T1000 (cell line): ENCODE results near the gene ADGRB3.

Source experiments
- DNase-seq: peaks from one replicate; lab custom pipeline; 2025; ENCODE audit warnings: mixed read lengths; lab: John Stamatoyannopoulos, UW

ADGRB3 gene

DNA sequence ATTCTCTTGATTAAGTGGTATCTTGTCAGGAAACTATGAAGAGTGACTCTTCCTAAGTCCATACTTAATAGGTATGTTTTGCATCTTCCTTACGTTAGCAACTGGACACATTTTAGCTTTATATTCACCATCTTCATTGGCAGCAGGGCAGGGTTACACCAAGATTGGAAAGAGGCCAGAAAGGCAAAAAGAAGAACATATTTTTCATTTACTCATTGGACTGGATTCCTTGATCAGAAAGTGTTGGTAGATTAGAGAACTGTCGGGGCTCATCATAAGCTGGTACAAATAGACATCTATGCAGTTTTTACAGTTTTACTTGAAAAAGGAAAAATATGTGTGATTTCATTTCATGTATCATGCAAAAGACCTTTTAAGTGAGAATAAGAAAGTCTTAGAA lies 696.8 kb downstream of the ADGRB3 start:
- no peak for DNase-seq

DNA sequence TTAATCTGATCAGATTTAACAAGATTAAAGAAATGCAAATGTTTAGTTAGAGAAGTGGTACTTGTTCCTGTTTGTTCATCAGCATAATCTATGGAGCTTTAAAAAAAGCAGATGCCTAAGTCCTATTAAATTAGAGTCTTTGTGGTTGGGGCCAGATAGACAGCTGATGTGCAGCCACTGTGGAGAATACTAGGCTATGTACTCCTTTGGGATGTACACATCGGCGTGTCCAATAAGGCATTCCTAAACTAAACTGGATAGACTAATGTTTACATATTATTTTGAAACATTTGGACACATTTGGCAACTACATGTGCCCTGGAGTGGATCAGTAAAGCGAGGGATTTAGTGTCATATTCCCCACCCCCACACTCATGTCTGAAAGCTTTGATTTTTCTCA lies 702.2 kb downstream of the ADGRB3 start:
- no peak for DNase-seq

DNA sequence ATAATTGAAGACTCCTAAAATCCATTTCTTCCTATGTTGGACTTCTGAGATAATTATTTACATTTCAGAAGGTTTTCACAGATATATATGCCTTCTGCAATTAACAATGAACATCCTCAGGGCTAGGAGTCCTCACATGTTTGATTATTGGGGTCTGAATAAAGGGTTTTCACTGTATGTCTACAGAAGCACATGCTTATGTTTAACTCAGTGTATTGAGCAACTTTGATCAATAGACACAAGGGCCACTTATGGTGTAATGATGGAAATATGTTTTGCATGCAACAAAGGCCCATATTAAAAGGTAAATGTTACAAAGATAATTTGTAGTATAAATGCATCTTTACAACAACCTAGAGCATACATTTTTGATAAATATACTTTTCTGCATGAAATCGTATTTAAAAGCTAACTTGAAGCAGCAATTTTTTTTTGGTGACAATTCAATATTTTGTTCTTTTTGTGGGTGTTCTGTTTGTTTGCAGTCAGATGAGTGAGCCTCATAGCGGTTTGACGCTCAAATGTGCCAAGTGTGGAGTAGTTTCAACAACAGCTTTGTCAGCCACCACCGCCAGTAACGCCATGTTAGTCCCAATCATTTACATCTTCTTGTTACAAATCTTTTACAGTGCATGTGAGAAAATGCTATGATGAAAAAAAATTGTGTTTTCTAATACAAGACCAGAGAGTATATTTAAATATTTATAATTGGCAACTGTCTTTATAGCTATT lies 703.5 kb downstream of the ADGRB3 start:
- no peak for DNase-seq

DNA sequence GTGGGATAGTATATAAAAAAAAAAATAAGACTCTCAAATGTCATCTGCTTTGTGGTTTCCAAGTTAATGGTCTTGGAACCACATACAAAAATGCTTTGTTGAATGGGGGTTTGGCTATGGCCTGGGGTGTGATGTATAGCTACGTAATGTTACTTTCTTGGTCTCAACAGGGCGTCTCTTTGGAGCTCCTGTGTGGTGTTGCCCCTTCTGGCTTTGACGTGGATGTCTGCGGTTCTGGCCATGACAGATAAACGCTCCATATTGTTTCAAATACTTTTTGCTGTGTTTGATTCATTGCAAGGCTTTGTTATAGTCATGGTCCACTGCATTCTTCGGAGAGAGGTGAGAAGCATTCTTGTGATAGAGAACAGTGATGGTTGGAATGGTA lies 704.1 kb downstream of the ADGRB3 start:
- no peak for DNase-seq

DNA sequence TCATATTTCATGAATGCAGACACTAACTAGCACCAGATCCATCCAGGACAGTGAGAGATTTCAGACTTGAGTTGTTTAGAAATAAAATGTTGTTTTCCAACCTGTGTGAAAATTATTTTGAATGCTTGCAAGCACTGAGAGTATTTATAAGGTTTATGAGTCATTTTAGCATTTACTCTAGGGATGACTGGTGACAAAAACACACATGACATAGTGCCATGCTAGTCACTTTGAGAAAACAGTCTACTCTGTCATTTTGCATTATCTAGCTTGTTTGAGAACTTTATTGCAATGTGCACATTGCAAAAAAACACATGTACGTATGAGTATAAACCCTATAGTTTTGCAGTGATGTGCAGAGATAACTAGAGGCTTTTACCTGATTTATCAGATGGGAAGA lies 705.1 kb downstream of the ADGRB3 start:
- no peak for DNase-seq

DNA sequence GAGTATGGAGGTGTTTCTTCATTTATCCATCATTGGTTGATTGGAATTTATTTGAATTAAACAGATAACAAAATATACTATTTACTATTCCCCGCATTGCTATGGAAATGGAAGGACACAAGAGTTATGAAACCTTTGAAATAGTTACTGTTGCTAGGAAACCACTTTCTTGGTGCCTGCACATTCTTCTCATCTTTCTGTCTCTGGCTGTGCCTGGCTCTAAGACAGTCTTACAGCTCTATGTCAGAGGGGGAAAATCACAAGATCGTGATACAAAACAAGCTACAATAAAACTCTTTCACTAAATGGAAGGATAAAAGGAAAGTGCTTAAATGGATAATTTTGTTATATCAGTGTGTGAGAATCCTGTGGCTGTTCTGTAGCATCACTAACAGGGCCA lies 708.8 kb downstream of the ADGRB3 start:
- DNase-seq, result no peak

DNA sequence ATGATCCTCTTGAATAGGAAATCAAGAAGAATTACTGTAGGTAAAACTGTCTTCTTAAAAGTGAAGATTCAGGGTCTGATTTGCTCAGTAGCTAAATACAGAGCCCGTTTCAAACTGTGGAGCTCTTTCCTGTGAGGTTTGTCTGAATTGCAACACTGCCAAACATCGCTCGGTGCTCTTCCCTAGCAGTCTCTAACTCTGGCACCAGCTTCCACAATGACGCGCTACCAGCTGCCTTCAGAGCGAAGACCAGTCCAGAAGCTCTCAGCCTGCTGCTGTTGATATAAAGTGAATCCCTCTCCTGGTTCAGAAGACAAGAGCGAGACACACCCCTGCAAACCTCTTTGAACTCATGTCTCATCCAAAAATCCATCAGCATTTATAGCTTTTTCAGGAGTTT lies 714.7 kb downstream of the ADGRB3 start:
- no peak for DNase-seq

DNA sequence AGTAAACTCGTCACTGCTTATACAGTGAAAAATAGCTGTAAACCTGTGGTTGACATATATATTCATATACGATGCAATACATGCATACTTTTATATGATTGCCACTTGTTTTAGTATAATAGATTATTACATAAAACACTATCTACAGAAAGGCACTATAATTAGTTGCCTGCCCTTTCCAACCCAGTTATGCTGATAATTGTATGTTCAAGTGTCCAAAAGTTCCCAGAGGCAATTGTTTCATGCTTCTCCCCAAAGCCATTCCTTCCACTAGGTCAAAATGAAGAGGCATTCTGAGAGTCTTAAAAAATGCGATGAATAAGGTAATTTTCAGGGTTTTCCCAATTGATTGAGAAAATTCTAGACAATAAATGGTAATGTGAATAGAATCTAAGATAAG lies 727.1 kb downstream of the ADGRB3 start:
- no peak for DNase-seq

DNA sequence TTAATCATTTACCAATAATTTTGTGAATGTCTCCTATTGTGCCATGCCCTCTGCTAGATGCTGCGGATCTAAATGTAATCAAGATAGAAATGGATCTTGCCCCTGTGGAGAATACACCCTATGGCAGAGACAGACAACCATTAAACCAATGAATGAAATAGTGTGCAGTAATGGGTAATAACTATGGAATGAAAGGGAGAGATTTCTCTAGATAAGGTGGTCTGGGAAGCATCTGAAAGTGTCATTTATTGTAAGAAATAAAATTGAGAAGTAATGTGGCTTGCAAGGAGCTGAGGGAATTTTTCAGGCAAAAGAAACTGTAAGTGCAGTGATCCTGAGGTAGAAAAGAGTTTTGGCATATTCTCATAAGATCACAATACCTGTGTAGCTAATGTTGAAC lies 731.7 kb downstream of the ADGRB3 start:
- DNase-seq, result no peak

DNA sequence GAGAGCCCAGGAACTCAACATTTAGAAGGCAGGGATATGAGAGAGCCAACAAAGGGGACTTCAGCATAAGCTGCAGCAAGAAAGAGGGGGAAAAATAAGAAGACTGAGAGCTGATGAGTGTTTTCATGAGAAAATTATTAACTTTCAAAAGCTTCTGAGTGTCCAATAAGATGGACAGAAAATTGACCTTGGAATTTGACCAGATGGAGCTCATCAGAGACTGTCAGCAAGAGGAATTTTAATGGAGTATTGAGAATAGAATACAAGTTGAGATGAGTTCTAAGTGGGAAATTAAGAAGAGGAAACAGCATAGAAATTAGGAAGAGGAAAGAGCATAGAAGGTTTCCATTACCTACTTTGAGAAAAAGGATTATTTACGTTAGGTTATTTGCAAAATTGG lies 733.5 kb downstream of the ADGRB3 start:
- DNase-seq, result no peak

DNA sequence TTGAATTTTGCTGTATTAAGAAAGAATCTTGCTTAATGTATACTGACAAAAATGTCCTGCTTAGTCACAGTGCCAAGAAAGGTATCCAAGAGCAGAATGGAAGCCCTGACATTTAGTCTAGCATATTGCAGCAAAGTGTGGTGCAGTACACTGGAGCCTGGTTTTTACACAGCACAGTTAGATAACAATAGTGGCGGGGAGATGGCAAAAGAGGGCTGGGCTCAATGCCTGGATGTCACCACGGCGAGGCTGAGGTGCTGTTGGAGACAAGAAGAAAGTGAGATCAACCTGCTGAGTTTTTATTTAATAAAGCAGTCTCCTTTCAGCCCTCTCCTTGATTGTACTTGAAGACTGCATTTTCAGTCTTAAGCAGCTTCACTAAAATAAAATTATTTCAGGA lies 735.7 kb downstream of the ADGRB3 start:
- no peak for DNase-seq

DNA sequence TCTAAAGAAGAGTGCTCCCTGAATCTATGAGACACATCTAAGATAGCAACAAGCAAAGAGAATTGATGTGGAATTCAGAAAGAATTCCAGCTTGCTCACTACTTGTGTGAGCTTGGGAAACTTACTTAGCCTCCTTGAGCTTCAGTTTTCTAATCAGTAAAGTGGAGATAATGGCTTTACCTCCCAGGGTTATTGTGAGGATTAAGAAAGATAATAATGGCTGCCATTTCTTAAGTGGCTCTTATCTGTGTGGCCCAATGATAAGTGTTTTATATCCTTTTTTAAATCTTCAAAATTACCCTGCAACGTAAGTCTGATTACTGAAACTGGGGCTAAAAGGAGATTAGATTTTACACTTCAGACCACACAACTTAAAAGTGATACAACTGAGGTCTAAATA lies 743.2 kb downstream of the ADGRB3 start:
- DNase-seq, result no peak

DNA sequence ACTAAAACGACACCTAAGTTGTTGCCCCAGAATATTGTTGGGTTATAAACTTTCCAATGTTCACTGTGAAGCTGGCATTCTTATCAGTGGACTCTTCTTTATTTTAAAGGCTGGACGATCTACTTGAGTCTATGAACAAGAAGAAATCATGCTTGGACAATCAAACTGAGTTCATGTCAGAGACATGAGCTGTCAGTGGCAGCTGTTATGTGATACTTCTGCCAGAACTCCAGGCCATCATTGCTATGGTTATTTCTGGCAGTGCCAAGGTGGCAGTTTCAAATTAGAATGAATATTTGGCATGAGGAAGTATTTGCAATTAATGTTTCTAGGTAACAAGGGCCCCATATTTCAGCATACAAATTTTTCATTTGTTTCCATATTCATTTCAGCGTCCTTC lies 744.4 kb downstream of the ADGRB3 start:
- no peak for DNase-seq

DNA sequence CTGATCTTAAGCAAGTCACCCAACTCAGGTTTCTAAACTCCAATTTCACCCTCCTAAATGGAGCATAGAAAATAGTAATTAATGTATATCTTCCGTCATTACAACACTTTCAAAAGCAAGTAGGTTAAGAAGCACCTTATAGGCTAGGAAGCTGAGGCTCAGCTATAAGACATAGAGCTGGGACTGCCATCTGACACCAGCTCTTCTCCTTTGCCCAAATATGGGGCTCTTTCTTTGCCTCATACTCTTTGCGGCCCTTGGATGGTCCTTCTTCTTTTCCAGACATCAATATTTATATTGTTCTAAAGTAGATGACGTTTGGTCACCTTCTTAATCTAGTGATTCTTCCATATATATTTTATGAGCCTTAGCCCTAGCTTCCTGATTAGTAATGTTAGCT lies 748.5 kb downstream of the ADGRB3 start:
- DNase-seq, result no peak

DNA sequence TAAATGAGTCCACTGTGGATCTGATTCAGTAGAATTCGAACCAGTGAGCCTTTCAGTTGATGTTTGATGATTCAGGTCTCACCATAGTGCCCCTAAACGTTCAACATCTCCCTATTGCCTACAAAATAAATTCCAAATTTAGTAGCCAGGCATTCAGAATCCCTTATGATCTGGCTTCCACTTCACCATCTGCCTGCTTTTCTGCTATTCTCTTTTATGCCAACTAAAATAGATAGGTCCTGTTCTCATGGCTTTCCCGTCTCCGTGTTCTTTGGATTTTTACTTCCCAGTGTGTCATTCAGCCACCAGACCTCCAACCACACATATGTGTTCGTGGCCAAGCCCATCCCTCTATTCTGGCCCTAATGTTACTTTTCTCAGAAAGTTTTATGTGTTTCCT lies 751.3 kb downstream of the ADGRB3 start:
- no peak for DNase-seq

DNA sequence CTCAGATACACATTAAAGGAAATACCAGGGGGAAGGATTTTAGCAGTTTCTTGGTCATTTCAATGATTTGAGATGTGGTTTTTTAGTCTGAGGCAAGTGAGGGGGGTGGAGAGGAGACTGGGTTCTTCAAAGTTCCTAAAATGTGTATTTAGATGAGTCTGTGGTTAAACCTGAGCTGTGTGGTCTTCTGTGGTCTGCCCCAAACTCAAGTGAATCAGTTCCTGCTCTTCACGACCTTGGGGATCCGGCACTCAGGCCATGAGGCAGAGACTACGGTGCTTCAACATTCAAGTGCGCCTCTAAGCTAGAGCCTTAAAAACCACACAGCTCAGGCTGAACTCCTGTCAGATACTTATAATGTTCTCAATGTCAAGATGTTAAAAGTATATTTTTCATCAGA lies 755.0 kb downstream of the ADGRB3 start:
- no peak for DNase-seq

DNA sequence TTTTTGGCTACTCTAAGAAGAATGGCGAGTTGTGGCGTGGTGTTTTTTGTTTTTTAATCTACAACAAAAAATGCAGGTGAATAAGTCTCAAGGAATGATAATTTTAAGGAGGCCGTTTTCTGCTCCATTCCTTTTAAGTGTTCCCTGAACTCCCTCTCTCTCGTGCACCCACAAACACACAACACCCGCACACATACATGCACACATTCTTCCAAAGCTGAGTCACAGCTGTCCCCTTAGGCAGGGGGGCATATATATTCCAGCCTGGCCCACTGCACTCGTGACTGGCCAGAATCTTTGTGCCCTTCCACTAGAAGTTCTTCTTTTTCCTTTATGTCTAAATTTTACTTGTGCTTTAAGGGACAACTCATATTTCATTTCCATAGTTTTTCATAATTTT lies 756.0 kb downstream of the ADGRB3 start:
- DNase-seq, result no peak

DNA sequence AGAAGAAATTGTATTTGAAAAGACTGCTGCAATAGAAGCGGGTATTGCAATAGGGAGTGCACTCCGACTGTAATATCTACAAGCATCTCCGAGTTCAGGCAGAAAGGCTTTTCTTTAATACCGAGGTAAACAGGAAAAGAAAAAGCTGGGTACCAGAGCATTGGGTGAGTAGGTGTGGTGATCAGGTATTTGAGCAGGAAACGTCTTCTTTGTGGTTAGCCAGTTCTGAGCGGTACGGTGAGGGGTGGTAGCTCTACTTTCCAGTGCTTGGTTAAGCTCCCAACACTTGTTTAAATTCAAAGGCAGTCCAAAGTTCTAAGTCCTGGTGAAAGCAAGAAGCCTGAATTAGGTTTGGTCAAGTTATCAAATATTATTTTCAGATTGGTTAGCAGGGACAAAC lies 757.7 kb downstream of the ADGRB3 start:
- no peak for DNase-seq

DNA sequence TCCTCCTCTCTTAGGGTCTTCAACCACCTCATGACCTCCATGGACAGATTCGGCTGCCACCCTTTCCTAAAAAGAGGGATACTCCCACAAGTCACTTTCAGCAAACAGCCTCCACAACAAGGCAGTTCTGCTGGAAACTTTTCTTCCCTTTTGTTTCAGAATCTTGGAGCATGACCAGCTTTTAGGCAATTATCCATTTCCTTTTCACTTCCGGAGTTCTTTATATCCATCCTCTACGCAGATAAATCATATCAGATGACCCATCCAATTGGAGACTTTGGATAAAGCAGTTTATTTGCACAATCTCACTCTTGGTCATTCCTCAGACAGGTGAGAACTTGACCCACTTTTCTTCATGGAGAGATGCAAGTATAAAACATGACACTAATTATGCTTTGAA lies 763.2 kb downstream of the ADGRB3 start:
- DNase-seq, result no peak

DNA sequence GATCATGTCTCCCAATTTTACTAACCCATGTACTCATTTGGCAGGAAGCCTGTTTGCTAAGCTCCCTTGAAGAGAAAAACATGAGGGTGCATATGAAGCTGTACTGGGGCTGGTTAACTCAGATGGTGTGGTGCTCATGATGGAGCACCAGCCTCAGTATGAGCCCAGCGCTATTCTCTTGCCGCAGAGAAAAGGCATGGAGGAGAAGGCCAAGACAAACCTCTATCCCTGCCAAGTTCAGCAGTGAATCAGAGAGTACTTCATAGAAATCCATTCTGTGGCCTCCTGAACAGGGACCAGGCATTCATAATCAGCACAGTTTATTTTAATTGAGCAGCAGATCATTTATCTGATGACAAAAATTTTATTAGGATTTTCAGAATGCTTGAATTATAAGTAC lies 763.6 kb downstream of the ADGRB3 start:
- DNase-seq, result no peak

DNA sequence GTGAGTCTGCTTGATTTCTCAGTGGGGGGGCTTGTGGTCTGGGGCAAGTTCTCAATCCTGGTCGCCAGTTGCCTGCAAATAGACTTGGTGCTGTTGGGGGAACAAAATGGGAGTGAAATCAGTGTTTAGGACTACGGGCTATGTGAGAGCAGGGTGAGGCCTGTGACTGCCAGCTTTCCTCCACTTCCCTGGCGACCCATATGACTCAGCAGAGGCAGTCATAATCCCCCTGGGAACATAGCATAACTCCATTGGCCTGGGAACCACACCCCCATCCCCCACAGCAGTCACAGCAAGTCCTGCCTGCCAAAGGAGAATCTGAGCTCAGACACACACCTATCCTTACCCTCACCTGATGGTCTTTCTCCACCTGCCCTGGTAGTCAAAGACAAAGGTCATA lies 773.8 kb downstream of the ADGRB3 start:
- DNase-seq, result no peak

DNA sequence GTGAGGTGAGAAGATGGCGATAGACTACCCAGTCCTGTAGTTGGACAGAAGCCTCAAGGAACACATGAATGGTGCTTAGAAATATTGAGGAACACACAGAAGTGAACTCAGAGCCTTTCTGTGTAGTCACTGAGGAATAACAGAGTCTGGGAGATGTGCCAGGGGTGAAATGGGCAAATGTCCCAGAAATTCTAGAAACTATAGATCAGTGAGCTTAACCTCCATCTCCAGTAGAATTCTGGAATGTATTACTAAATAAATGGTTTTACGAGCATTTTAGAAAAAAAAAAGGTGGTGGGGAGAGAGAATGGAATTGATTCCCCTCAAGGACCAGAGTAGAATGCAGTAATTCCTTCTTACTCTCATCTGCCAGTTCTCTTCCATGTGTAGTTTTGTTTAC lies 781.7 kb downstream of the ADGRB3 start:
- DNase-seq, result peak; percentile 75

DNA sequence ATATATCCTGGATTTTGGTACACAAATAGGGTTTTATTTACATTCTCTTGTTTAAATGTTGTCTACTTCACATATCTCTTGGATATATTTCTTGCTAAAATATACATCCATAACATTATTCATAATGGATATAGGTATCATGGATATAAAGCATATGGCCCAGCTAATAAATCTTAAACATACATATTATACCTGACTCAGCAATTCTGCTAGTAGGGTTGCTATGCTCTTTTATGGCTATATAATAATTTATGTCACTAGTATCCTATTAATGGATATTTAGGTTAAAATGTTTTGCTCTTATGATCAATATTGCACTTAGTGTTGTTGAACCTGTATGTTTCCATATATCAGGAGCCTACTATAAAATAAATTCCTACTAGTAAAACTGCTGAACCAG lies 786.2 kb downstream of the ADGRB3 start:
- no peak for DNase-seq

DNA sequence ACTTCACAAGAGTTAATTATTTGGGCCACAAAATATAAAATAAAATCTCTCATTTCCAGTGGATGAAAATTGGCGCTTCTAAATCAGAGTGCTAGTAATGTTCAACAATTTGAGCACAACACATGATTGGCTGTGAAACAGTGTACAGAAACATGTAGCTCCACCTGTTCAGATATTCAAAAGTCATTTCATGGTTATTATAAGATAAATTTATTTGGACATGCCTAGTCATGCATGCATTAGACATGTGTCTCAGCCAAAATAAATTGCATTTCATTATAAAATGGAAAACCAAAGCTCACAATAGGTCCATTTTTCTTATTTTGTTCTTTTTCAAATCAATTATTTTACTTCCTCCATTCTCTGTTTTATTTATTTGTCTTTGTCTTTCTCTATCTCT lies 786.9 kb downstream of the ADGRB3 start:
- DNase-seq, result no peak

DNA sequence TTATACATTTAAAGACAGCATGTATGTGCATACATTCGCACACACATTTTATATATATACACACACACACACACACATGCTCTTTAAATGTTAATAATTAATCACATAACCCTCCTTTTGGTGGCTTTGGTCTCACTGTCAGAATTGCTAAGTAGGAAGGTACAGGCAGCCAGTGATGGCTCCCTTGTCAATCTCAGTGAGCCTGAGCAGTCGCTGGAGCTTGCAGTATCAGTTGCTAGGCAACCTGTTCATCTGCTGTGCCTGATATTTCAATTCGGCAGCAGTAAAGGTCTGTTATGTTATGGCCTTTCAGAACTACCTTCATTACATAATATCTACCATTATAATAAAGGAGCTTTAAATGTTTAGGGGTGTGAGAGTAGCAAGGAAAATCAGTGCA lies 787.4 kb downstream of the ADGRB3 start:
- DNase-seq, result no peak
